Body of pancreas (tissue), 4 donors: ENCODE data around the gene PNLDC1. TPM values are rescaled to one million over a fixed set of nuclear protein-coding genes. Genes with fewer than 3 reads are reported as not detected.

Experiments
- ATAC-seq: fragments of 150-250 bp; one replicate; pipeline ENCODE4 v1.9.1; 2016
- DNase-seq, 4 donors: peaks; one replicate each; pipeline ENCODE4 v3.0.0-alpha.2; 2019
- H3K27ac ChIP-seq, 4 donors: fragments of 200-600 bp; sonication (generic); 1 replicate in 3 of 4; 2 replicates in 1 of 4; pipeline versions ENCODE4 v1.5.1 to v1.6.1; 2016 to 2019; ENCODE audit warnings: mild to moderate bottlenecking in 1 of 4, mixed read lengths in 1 of 4, moderate library complexity in 1 of 4
- H3K27me3 ChIP-seq, 2 donors: fragments of 200-600 bp; sonication (generic); one replicate each; pipeline ENCODE4 v1.6.0; 2016; ENCODE audit warnings: mild to moderate bottlenecking in 1 of 2
- H3K36me3 ChIP-seq, 2 donors: fragments of 200-600 bp; sonication (generic); replicated peaks in 1 of 2; 2 replicates each; pipeline ENCODE4 v1.5.1; 2016; ENCODE audit warnings: low read depth in 2 of 2; ENCODE audit not compliant: insufficient read depth in 1 of 2
- H3K4me1 ChIP-seq: fragments of 200-600 bp; sonication (generic); one replicate; pipeline ENCODE4 v1.6.0; 2016
- H3K4me3 ChIP-seq, 2 donors: fragments of 200-600 bp; sonication (generic); 1 replicate in 1 of 2; 2 replicates in 1 of 2; pipeline ENCODE4 v1.5.1; 2016 to 2019
- H3K9me3 ChIP-seq, 3 donors: fragments of 200-600 bp; sonication (generic); 1 replicate in 2 of 3; 2 replicates in 1 of 3; pipeline ENCODE4 v1.5.1; 2016
- CTCF ChIP-seq, 7 experiments: fragments of 450-650 bp in 4 of 7; fragments of 200-600 bp in 3 of 7; sonication (generic) in 3 of 7; IDR thresholded peaks; one replicate each; pipeline ENCODE4 v1.5.1; 2016 to 2019; ENCODE audit warnings: antibody characterized with exemption in 7 of 7
- POLR2A ChIP-seq, 3 donors: fragments of 450-650 bp; IDR thresholded peaks; one replicate each; pipeline ENCODE4 v1.6.1; 2016; ENCODE audit warnings: antibody characterized with exemption in 3 of 3, mild to moderate bottlenecking in 2 of 3
- WGBS, 2 donors: methylation state at CpG; one replicate each; pipeline ENCODE4 v1.1.5; 2017; 5-methylcytosine and 5-hydroxymethylcytosine counted together
- intact Hi-C: fragments of 100-400 bp; cut with DNase I; formaldehyde crosslinking; loops from one replicate; pipeline ENCODE4 v1.15.1; 2023
- total RNA-seq, 2 donors: library from RNA; depleted of rRNA; stranded (reverse); fragments of >200 nt; gene quantifications; one replicate each; pipeline ENCODE4 v1.1.0, GENCODE V29; 2016

PNLDC1 gene, protein sequence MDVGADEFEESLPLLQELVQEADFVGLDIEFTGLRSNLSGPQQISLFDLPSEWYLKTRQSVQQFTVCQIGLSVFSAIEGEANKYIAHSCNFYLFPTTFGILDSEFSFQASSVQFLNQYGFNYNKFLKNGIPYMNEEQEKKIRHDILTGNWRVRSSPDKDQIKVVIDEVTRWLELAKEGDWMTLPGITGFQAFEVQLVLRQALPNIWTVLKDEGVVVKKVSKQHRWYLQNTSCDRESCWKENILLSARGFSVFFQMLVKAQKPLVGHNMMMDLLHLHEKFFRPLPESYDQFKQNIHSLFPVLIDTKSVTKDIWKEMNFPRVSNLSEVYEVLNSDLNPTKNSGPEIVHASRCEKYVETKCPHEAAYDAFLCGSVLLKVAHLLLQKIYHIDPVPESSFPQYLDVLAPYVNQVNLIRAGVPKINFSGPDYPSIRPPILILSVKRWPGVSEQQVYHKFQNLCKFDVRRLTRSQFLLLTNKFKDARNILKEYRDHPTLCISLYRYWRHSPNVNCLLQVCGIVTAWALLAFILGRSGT
- total RNA-seq, result under 1 TPM in 1 of 2 donors, not detected in 1; 0.52 TPM

- intact Hi-C loops, result no loop called here
- TF ChIP-seq CTCF (IDR thresholded peaks at IDR 0.05), result no peak
- no peak for TF ChIP-seq POLR2A (IDR thresholded peaks at IDR 0.05)
- no peak within 1 kb of the TSS for H3K27ac ChIP-seq
- DNase-seq (no peak), ATAC-seq (no peak)
- WGBS, 2 donors, result 90 to 95% methylated on average over 29 to 38 of the region's 50 CpGs
- no peaks in the 10 kb centered on the region for H3K27me3 ChIP-seq
- H3K36me3 ChIP-seq, result peaks cover 0 to 5% of the 10 kb centered on the region in 2 donors
- H3K4me3 ChIP-seq, result no peak within 1 kb of the TSS
- H3K9me3 ChIP-seq, result no peaks in the 10 kb centered on the region
- no peaks in the 10 kb centered on the region for H3K4me1 ChIP-seq
These were observed at the start of gene PNLDC1 for GRCh38 chr6:159800141-159800865. PNLDC1 (plus strand) TSS chr6:159800276; CDS start chr6:159800308, 32 bp downstream.

GRCh38 chr6:159751448-159751847 lies 48.6 kb upstream of the PNLDC1 start:
- no peak for TF ChIP-seq POLR2A (IDR thresholded peaks at IDR 0.05)
- no peak for TF ChIP-seq CTCF (IDR thresholded peaks at IDR 0.05)
- 86 to 88% methylated on average over 3 of the region's 3 CpGs for WGBS, 2 donors
- Histone ChIP-seq H3K4me3 (no peak overlapping the region), H3K4me1 (no peaks in the 10 kb centered on the region), H3K27me3 (no peaks in the 10 kb centered on the region), H3K27ac (no peak overlapping the region), H3K9me3 (no peaks in the 10 kb centered on the region), H3K36me3 (peaks cover 5 to 41% of the 10 kb centered on the region in 2 donors)
- ATAC-seq, result no peak
- intact Hi-C loops, result no loop called here
- DNase-seq, result no peak

- DNase-seq (no peak), ATAC-seq (no peak)
- H3K27me3 ChIP-seq, result no peaks in the 10 kb centered on the region
- intact Hi-C loops, result no loop called here
- no peak overlapping the region for H3K4me3 ChIP-seq
- H3K9me3 ChIP-seq, result no peaks in the 10 kb centered on the region
- no peaks in the 10 kb centered on the region for H3K4me1 ChIP-seq
- peaks cover 5 to 36% of the 10 kb centered on the region in 2 donors for H3K36me3 ChIP-seq
- WGBS, 2 donors, result 75 to 83% methylated on average over 6 of the region's 6 CpGs
- H3K27ac ChIP-seq, result no peak overlapping the region
- TF ChIP-seq POLR2A (IDR thresholded peaks at IDR 0.05) (no peak), CTCF (IDR thresholded peaks at IDR 0.05) (no peak)
These were observed 46.8 kb upstream of the PNLDC1 start for GRCh38 chr6:159753081-159753872.

GRCh38 chr6:159754401-159754800 lies 45.7 kb upstream of the PNLDC1 start:
- TF ChIP-seq CTCF (IDR thresholded peaks at IDR 0.05) (no peak), POLR2A (IDR thresholded peaks at IDR 0.05) (no peak)
- Histone ChIP-seq H3K4me1 (no peaks in the 10 kb centered on the region), H3K9me3 (no peaks in the 10 kb centered on the region), H3K4me3 (no peak overlapping the region), H3K36me3 (peaks cover 5 to 37% of the 10 kb centered on the region in 2 donors), H3K27me3 (no peaks in the 10 kb centered on the region), H3K27ac (no peak overlapping the region)
- ATAC-seq (no peak), DNase-seq (no peak)
- 70 to 98% methylated on average over 2 of the region's 2 CpGs for WGBS, 2 donors
- intact Hi-C loops, result no loop called here
